ENCODE results near the gene KCNK1.
"Not testable (repeated sequence)": the region's sequence is repeated elsewhere in the genome, so short reads cannot be mapped to it uniquely, and the experiment has no call there.

KCNK1 gene

GRCh38 chr1:233668725-233669294 lies 54.9 kb downstream of the KCNK1 start:
- Histone ChIP-seq H4K20me1 (ENCODE audit: insufficient read depth, low read length) (no peaks in the 10 kb centered on the region), H3K9ac (ENCODE audit: low read depth, low read length) (no peak overlapping the region), H3K79me2 (ENCODE audit: insufficient read depth, low read length) (no peaks in the 10 kb centered on the region), H3K36me3 (ENCODE audit: insufficient read depth, low read length) (no peaks in the 10 kb centered on the region), H3K4me1 (ENCODE audit: insufficient read depth, low read length) (no peaks in the 10 kb centered on the region), H3K27me3 (ENCODE audit: insufficient read depth, low read length, poor library complexity) (peaks cover under 1% of the 10 kb centered on the region), H2AFZ (ENCODE audit: low read depth, low read length) (no peak overlapping the region), H3K9me3 (ENCODE audit: insufficient read depth, low read length, severe bottlenecking) (no peaks in the 10 kb centered on the region), H3K27ac (ENCODE audit: low read length) (no peak overlapping the region), H3K4me2 (ENCODE audit: insufficient read depth, low read length) (no peak overlapping the region), H3K4me3 (ENCODE audit: low read depth in 1 of 2, low read length in 2 of 2) (no peak overlapping the region)
- TF ChIP-seq EZH2 (IDR thresholded peaks at IDR 0.05; ENCODE audit: borderline replicate concordance, low read depth, low read length, severe bottlenecking) = no peak
- TF ChIP-seq, protein P1, sequence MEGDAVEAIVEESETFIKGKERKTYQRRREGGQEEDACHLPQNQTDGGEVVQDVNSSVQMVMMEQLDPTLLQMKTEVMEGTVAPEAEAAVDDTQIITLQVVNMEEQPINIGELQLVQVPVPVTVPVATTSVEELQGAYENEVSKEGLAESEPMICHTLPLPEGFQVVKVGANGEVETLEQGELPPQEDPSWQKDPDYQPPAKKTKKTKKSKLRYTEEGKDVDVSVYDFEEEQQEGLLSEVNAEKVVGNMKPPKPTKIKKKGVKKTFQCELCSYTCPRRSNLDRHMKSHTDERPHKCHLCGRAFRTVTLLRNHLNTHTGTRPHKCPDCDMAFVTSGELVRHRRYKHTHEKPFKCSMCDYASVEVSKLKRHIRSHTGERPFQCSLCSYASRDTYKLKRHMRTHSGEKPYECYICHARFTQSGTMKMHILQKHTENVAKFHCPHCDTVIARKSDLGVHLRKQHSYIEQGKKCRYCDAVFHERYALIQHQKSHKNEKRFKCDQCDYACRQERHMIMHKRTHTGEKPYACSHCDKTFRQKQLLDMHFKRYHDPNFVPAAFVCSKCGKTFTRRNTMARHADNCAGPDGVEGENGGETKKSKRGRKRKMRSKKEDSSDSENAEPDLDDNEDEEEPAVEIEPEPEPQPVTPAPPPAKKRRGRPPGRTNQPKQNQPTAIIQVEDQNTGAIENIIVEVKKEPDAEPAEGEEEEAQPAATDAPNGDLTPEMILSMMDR (IDR thresholded peaks at IDR 0.05; ENCODE audit: borderline replicate concordance, extremely low read depth, low read length, poor library complexity, severe bottlenecking) = no peak
- ATAC-seq (ENCODE audit: insufficient read depth, low read depth) (no peak), DNase-seq (no peak)

- H3K4me2 ChIP-seq (ENCODE audit: insufficient read depth, low read length); H3K4me1 ChIP-seq (ENCODE audit: insufficient read depth, low read length); H3K36me3 ChIP-seq (ENCODE audit: insufficient read depth, low read length); ATAC-seq (ENCODE audit: insufficient read depth, low read depth); H2AFZ ChIP-seq (ENCODE audit: low read depth, low read length); H3K27ac ChIP-seq (ENCODE audit: low read length); H3K9me3 ChIP-seq (ENCODE audit: insufficient read depth, low read length, severe bottlenecking); H3K27me3 ChIP-seq (ENCODE audit: insufficient read depth, low read length, poor library complexity); H4K20me1 ChIP-seq (ENCODE audit: insufficient read depth, low read length); H3K79me2 ChIP-seq (ENCODE audit: insufficient read depth, low read length); H3K9ac ChIP-seq (ENCODE audit: low read depth, low read length); H3K4me3 ChIP-seq (ENCODE audit: low read depth in 1 of 2, low read length in 2 of 2); DNase-seq: not testable (repeated sequence)
Measured at GRCh38 chr1:233670363-233670762, 56.5 kb downstream of the KCNK1 start.

- H3K36me3 ChIP-seq (ENCODE audit: insufficient read depth, low read length) = no peaks in the 10 kb centered on the region
- no peak for DNase-seq
- no peak overlapping the region for H3K4me3 ChIP-seq (ENCODE audit: low read depth in 1 of 2, low read length in 2 of 2)
- no peak overlapping the region for H3K27ac ChIP-seq (ENCODE audit: low read length)
- H3K79me2 ChIP-seq (ENCODE audit: insufficient read depth, low read length) = no peaks in the 10 kb centered on the region
- H3K4me1 ChIP-seq (ENCODE audit: insufficient read depth, low read length) = no peaks in the 10 kb centered on the region
- no peak overlapping the region for H3K9ac ChIP-seq (ENCODE audit: low read depth, low read length)
- no peak overlapping the region for H3K4me2 ChIP-seq (ENCODE audit: insufficient read depth, low read length)
- no peaks in the 10 kb centered on the region for H3K9me3 ChIP-seq (ENCODE audit: insufficient read depth, low read length, severe bottlenecking)
- H2AFZ ChIP-seq (ENCODE audit: low read depth, low read length) = no peak overlapping the region
- no peak for TF ChIP-seq EZH2 (IDR thresholded peaks at IDR 0.05; ENCODE audit: borderline replicate concordance, low read depth, low read length, severe bottlenecking)
- peaks cover 4% of the 10 kb centered on the region for H3K27me3 ChIP-seq (ENCODE audit: insufficient read depth, low read length, poor library complexity)
- no peaks in the 10 kb centered on the region for H4K20me1 ChIP-seq (ENCODE audit: insufficient read depth, low read length)
- no peak for ATAC-seq (ENCODE audit: insufficient read depth, low read depth)
Measured at GRCh38 chr1:233671286-233671685, 57.4 kb downstream of the KCNK1 start.

GRCh38 chr1:233672732-233673131 lies 58.8 kb downstream of the KCNK1 start:
- DNase-seq (no peak), ATAC-seq (ENCODE audit: insufficient read depth, low read depth) (no peak)
- Histone ChIP-seq H3K27ac (ENCODE audit: low read length) (no peak overlapping the region), H3K4me1 (ENCODE audit: insufficient read depth, low read length) (no peaks in the 10 kb centered on the region), H3K9me3 (ENCODE audit: insufficient read depth, low read length, severe bottlenecking) (no peaks in the 10 kb centered on the region), H2AFZ (ENCODE audit: low read depth, low read length) (no peak overlapping the region), H4K20me1 (ENCODE audit: insufficient read depth, low read length) (no peaks in the 10 kb centered on the region), H3K27me3 (ENCODE audit: insufficient read depth, low read length, poor library complexity) (peaks cover 4% of the 10 kb centered on the region), H3K4me3 (ENCODE audit: low read depth in 1 of 2, low read length in 2 of 2) (no peak overlapping the region), H3K36me3 (ENCODE audit: insufficient read depth, low read length) (no peaks in the 10 kb centered on the region), H3K79me2 (ENCODE audit: insufficient read depth, low read length) (no peaks in the 10 kb centered on the region), H3K9ac (ENCODE audit: low read depth, low read length) (no peak overlapping the region), H3K4me2 (ENCODE audit: insufficient read depth, low read length) (no peak overlapping the region)
- TF ChIP-seq EZH2 (IDR thresholded peaks at IDR 0.05; ENCODE audit: borderline replicate concordance, low read depth, low read length, severe bottlenecking) = no peak
- TF ChIP-seq, protein P1 (IDR thresholded peaks at IDR 0.05; ENCODE audit: borderline replicate concordance, extremely low read depth, low read length, poor library complexity, severe bottlenecking) = no peak

Data from DND-41 (cell line).